Dermis blood vessel endothelial cell (primary cell): ENCODE measurements around the gene ASTN2. TPM values are rescaled to one million over a fixed set of nuclear protein-coding genes. Genes with fewer than 3 reads are reported as not detected.

ENCODE experiments used
- DNase-seq: peaks from one replicate; pipeline ENCODE4 v3.0.0; 2010
- total RNA-seq: library from RNA; depleted of rRNA; stranded (reverse); fragments of >200 nt; gene quantifications from 2 replicates; pipeline ENCODE4 v1.2.3, GENCODE V29; 2014

Gene ASTN2
- total RNA-seq, 1 donor from 2014 or later: 1.9 TPM

DNA sequence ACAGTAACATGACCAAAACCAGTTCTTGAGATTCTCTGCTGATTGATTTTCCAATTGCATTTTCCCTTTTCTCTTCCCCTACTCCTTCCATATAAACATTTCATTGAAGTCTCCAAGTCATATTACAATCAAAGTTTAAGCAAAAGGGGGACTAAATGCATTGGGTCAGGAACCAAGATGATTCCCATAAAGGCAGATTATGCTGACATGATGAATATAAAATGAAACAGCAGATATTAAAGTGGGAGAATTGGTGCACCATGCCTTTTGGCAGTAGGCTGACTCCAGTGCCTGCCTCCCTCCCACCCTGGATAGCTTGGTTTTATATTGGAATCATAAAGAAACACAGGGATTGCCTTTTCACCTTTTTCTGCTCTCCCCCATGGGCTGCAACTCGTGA lies 118.4 kb downstream of the ASTN2 start:
- DNase-seq: no peak

DNA sequence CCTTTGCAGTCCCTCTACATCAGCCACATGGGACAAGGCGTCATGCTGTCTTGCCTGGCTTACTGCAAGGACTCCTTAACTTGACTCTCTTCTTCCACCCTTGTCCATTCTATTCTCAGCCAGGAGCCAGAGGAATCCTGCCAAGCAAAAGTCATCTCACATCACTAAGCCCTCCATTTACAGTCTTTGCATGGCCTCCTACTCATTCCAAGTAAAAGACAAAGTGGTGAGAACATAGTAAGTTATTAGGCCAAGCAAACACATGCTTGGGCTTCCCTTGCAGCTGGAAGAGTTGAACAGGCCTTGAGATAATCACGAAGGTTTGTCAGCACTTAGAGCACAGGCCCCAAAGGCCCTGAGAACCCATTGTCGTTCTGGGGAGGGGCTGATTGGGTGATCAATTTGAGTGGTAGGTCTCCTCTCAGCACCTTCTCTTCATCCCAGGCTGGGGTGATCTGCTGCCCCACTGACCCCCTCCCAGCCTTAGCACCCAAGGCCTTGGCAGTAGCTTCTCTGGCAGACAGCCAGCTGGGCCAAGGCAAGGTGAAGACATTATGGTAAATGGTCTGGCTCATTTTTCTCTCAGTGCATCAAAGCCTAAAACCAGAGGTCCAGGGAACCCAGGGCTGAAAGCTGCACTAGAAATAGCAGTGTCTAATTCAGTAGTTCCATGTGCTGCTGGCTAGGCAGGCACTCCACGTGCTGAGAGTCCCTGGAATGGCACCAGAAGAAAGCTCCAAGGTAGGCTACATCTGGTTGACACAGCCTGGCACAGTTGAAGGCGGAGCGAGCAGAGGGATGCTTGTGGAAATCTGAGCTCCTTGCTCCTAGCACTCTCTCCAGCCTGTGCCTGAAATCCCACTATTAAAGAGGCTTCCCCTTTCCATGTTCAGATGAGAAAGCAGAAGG lies 121.4 kb downstream of the ASTN2 start:
- no peak for DNase-seq

DNA sequence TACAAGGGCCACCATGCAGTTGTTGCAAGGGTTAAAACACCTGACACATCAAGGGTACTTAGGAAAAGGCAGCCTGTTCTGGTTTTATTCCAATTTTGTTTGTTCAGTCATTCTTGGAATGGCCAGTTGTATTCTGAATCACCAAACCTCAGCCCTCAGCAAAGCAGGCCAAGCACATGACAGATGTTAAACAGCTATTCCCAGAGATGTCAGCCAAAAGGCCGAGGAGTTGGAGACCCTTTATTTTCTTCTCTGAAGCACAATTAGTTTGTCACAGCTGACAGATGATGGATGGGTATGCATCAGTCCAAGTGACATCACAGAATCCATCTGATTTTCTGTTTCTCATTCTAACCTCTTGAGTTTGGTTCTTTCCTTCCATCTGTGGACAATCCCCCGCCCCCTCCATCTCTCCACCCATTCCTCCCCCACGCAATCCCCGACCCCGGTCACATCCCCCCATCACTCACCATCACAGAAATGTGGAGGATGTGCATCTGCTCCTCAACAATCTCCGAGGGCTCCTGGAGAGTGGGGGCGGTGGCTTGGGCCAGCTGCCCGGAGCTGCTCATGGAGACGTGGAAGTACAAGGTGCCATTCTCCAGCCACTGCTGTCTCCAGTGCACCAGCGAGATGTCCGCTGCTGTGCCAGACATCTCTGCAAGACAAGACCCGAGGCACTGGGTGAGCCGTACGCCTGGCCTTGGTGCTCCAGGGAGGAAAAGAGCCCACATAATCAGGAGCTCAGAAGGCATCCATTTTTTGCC lies 123.8 kb downstream of the ASTN2 start:
- DNase-seq: no peak

DNA sequence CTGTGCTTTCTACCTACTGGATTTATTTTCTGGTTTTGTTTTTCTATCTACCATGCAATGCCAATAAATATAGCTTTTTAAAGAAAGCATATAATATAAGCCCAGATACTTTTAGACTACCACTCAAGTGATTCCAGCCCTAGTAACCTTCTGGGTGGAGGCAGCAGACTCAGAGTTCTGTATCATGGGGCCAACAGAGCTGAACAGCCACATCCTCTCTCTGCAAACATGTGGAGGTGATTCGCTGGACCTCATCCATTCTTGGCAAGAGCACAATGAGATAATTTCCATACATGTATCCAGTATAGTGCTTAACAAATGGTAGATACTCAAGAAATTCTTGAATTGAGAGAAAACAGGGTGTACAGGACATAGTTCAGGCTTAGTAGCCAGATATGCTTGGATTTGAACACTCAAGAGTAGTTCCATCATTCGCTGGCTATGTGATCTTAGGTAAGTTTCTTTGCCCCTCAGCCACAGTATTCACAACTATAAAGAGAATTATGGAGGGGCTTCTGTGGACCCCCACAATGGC lies 124.5 kb downstream of the ASTN2 start:
- no peak for DNase-seq

DNA sequence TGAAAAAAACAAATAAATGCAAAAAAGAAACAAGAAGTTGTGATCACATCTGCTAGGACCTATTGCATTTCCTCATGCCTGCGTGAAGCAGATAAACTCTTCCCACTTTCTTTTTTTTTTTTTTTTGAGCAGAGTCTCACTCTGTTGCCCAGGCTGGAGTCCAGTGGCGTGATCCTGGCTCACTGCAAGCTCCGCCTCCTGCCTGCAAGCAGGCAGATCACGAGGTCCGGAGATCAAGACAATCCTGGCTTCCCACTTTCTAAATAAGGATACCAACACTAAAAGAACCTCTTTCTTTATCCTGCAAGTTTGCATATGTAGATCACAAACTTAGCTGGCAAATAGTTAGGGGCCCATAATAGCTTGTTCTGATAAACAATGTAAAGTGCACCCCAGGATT lies 128.6 kb downstream of the ASTN2 start:
- no peak for DNase-seq

DNA sequence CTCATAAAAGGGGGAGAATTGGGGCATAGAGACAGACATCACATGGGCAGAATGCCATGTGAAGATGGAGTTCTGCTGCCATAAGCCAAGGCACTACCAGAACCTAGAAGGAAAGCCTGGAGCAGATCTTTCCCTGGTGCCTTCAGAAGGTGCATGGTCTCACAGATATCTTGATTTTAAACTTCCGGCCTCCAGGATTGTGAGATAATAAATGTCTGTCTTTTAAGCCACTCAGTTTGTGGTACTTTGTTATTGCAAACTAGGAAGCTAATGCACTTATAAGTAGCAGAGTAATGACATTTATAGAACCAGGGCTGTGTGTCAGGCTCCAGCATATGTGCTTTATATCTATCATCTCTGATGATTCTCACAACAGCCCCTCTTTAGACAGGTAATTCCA lies 130.4 kb downstream of the ASTN2 start:
- DNase-seq: no peak

DNA sequence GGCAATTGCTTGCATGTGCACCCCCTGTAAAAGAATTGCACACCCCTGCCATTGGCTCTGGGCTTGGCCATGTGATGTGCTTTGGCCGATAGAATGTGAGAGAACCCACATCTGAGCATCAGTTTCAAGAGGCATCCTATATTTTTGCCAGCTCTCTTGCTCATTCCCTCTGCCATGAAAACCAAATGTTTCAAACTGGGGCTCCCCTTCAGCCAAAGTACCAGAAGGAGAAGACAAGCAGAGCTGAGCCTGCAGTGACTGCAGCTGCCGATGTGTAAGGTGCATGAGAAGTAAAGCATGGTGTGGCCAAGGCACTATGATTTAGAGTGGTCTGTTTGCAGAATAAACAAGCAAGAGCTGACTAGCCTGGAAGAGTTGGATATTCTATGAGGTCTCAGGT lies 132.3 kb downstream of the ASTN2 start:
- DNase-seq: no peak

DNA sequence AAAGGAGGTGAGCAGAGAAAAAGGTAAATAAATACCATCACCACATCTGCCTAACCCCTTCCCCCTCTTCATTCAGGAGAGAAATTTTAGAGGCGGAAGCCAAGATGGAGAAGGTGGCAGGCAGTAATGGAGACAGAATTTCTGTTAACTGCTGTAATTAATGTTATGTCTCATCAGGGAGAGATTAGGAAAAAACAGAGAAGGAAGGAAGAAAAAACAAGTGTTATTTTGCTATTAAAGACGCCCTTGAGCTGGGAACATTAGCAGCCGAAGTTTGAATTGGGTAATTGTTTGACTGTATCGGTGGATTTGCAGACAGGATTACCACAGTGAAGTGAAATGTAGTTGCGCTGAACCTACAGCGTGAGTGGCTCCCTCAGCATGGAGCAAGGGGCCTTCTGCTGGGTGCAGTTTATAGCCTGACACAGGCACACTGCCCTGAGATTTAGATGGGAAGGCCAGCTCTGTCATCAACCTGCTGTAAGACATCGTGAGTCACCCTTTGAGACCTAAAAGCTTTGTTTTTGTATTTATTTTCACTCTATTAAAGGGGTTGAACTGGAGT lies 136.3 kb downstream of the ASTN2 start:
- no peak for DNase-seq

DNA sequence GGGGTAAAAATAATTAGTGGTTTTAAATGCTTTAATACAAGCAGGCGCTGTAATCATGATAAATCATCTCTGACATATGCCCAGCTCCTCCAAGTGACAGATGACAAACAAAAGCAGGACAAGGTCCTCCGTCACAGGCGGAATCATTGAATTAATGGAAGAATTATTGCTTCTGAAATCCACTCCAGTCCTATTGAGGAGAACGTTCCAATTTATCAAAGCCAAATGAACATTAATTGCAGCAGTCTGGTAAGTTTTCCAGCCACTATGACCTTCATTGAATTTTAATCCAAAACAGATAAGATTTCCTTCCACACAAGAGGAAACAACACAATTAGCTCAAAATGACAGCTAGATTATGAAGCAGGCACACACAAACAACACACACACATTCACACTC lies 136.8 kb downstream of the ASTN2 start:
- no peak for DNase-seq

DNA sequence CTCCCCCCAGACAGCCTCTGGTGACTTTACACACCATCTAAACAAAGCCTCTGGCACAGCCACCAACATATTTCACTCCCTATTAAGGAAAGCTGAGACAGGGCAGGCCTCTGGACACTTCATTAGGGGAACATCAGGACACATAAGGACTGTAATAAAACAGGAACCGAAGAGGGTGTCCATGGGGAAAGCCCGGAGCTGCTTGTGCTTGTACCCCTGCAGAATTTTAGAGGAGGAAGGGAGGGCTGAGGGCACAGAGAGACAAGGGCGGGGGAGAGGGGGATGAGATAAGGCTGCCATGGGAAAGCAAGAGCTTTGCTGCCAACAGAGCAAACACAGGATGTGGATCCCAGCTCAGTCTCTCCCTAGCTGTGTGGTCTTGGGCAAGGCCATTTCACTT lies 138.4 kb downstream of the ASTN2 start:
- DNase-seq: no peak

DNA sequence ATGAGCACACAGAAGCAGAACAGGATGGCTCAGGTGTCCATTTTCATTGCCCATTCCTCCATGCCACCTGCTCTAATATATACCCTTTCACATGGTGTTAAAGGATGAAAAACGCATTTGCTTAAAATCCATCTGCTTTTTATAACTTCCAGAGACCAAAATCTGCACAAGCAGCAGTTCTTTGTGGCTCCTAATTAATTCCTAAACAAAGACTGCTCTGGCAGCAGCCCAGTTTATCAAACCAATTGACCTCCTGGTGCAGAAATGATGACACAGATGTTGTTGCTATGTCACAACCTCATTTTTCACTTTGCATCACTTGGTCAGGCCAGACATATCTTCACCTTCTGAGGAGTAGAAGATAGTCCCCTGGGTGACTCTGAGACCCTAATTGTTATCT lies 141.2 kb downstream of the ASTN2 start:
- DNase-seq: no peak

DNA sequence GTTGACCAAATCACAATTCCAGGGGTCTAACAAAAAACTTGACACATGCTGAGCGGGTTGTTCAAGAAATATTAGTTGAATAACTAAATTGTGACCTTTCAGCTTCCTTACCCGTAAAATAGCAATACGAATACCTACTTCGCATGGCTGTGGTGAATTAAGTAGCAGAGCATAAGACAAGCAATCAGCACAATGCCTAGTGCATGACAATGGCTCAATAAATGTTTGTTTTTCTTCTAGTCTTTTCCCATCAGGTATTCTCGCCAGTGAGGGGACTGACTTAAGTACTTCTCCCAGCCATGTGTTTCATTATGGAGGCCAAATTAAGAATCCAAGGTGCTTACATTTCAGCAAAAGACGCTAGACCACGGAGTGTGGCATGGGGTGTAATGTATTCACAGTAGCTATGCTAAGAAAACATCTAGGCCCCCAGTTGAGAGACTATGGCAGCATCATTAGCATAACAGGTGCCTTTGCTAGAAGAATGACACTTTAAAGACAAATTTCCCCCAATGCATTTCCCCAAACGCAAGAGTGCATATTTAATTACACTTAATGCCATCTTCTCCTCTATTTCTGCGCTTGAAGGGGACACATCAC lies 145.9 kb downstream of the ASTN2 start:
- no peak for DNase-seq

DNA sequence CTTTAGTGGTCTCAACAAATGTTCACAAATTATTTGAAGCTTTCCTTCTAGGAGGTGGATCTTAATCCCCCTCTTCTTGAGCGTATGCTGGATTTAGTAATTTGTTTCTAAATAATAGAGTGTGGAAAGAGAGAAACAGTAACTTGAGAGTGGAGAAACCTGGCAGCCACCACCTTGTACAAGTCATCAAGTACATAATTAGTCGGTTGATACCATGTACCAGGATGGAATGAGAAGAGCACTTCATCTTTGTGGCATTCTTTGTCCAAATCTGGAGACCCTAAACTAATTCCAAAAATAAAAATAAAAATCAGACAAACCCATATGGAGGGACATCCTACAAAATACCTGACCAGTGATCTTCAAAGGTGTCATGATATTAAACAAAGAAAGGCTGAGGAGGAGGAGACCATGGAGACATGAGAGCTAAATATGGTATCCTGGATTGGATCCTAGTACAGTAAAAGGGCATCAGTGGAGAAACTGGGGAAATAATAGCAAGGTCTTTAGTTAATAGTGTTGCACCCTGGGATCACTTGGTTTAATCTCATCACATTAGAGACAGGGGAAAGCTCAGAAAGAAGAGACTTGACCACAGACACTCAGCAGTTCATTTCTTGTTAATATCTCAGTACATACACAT lies 147.9 kb downstream of the ASTN2 start:
- no peak for DNase-seq

DNA sequence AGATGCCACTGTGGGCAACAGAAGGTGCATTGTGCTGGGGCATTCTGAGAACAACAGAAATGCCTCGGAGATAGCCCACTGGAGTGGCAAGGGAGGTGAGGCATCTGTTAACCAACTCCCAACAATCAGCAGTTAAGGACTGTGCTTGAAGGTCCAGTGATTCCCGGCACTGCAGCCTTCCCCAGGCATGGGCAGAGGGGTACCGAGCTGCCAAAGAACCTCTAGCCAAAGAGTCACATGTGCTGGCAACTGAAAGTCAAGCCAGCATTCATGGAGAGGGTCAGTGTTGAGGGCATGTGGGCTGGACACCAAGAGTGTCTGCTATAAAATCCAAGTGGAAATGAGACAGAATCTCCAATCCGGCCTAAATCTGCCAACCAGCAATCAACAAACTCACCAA lies 149.6 kb downstream of the ASTN2 start:
- DNase-seq: no peak

DNA sequence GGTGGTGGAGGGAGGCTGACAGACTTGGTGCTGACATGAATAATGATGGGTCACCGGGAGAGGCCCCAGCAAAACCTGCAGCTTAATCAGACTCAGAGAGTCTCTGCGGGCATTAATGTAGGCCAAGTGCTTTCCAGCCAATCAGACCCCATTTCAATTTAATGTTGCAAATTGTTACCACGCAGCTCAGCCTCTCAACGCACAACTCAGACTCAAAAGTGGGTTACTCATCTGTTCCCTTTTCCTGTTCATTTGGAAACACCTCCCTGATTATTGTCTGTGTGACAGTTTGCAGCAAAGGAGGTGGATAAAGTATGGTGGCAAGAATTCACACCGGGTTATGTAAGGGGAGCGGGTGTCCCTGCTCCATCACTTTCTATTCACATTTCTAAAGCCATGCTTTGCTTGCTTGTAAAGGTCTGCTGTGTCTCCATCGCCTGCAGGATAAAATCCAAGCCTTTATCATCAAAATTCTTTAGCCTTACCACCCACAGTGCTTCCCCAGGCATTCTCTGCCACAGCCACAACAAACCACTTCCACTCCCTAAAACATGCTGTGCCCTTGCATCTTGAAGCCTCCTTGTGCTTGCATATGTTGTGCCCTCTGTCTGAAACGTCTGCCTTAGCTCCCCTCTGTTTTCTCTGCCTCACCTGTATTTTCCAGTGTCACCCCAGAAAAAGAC lies 156.5 kb downstream of the ASTN2 start:
- DNase-seq: no peak

DNA sequence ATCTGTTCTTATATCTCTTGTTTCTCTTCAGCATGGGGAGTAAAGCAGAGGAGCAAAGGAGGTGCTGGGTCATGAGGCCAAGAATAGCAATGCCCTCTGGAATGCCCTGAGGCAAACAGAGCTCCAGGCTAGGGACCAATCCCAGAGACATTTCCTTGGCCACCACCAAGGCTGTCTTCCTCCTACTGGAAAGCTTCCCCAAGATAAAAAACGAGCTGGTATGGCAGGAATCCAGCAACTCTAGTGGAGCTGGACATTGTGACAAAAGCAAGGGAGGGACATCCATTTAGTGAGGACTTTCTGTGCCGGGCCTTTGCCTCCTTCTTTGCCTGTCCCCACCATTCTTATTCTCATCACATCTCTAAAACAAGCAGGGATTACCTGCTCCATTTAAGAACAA lies 161.6 kb downstream of the ASTN2 start:
- DNase-seq: no peak

DNA sequence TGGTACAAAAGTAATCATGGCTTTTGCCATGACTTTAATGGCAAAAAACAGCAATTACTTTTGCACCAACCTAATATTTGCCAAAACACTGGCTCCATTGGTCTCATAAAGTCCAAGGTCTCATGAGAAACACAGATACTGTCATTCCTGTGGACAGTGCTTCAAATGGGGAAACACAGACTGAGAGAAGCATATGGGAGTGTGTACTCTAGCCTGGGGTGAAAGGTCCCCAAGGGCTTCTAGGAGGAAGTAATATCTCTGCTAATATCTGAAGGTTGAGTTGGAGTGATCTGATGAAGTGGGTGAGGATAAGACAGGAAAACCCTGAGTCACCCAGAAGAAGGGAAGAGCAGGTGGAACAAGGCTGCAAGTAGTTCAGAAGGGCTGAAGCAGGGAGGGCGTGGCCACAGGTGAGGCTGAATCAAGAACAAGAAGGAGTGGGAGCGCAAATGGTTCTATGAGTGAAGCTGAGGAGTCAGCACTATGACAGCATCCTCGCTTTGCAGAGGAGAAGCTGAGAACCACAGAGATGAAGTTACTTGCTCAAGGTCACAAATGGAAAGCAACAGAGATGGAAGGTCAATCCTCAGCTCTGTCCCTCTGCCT lies 164.1 kb downstream of the ASTN2 start:
- no peak for DNase-seq

DNA sequence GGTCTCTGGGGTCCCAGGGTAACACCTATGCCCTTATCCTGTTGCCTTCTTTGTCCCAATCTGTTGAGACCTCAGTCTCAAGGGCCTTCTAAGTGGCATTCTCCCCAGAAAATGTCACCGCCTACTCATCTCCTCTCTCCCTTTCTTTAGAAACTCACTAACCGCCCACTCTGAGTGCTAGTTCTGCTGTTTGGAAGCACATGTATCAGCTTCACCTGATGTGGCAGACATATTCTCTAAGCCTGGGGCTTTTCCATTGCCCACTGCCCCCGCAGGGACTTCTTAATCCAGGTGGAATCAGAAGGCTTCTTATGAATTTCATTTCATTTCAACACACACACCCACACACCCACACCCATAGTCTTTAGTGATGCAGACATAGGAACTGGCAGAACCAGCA lies 165.1 kb downstream of the ASTN2 start:
- DNase-seq: no peak

DNA sequence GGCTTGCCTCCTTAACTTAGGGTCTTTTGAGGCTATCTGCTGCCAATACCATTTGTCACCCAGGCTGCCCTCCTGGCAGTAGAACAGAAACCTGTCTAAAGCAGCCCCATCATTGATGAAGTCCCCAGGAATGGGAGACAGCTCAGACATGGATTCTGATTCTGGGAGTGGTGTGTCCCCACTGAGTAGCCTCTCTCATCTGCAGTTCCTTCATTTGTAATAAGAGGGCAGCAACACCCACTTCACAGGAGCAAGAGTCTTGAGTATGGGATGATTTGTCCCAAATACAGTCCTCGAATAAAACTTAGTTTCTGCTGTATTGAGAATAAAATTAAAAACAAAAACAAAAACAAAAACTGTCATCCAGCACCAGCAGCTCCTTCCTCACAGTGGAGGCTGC lies 167.6 kb downstream of the ASTN2 start:
- DNase-seq: no peak

DNA sequence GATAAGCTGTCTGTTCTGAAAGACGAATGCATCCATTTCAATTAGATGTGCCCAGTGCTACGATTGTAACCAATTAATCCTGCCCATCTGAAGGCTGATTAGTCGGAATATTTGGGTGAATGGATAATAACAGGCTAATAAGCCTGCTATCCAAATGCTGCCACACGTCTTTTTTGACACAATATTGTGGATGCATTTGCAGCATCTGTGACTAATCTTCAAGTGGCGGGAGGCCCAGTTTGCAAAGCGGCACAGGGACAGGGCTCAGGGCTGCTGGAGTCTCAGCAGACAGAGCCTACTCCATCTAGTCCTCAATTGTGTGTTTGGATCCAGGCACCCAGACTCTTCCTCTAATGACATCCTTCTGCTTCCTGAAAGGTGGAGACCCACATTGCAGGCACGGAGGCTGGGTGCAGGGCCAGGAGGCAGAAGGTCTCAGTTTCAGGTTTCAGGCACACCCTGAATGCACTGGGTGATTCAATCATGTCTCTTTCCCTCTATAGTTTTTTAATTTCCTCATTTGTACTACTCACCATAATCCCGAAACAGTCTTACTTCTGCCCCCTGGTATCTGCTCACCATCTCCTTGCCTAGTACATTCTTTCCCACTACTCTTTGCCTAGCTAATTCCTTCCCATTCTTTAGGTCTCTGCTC lies 169.6 kb downstream of the ASTN2 start:
- no peak for DNase-seq

DNA sequence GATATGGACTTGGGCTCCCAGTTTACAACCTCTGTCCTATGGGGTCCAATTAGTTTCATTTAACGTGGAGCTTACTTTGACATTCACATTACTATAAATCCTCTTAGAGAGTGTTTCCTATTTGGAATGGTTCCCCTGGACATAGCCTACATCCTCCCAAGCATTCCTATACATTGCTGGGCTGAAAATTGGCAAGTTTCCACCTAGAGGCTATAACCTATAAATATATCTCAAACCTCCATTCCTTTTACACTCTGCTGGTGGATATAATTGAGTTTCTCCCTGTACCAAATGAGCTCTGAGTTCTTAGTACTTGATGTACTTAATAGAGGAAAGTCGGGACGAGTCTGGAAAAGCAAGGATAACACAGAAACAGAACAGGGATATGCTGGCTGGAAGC lies 172.8 kb downstream of the ASTN2 start:
- no peak for DNase-seq
